ENCODE results near the gene CPLANE2.
A peak's percentile ranks its signal among the peaks of the same experiment; 100 is the strongest.

The CPLANE2 gene

GRCh38 chr1:16243936-16244649, 7.1 kb upstream of the CPLANE2 start:
- TF ChIP-seq, protein P1, sequence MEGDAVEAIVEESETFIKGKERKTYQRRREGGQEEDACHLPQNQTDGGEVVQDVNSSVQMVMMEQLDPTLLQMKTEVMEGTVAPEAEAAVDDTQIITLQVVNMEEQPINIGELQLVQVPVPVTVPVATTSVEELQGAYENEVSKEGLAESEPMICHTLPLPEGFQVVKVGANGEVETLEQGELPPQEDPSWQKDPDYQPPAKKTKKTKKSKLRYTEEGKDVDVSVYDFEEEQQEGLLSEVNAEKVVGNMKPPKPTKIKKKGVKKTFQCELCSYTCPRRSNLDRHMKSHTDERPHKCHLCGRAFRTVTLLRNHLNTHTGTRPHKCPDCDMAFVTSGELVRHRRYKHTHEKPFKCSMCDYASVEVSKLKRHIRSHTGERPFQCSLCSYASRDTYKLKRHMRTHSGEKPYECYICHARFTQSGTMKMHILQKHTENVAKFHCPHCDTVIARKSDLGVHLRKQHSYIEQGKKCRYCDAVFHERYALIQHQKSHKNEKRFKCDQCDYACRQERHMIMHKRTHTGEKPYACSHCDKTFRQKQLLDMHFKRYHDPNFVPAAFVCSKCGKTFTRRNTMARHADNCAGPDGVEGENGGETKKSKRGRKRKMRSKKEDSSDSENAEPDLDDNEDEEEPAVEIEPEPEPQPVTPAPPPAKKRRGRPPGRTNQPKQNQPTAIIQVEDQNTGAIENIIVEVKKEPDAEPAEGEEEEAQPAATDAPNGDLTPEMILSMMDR (IDR thresholded peaks at IDR 0.05; ENCODE audit: extremely low read depth, missing control alignments) = peak; percentile 76
- DNase-seq (ENCODE audit: low spot score) = peak; percentile 78

DNA sequence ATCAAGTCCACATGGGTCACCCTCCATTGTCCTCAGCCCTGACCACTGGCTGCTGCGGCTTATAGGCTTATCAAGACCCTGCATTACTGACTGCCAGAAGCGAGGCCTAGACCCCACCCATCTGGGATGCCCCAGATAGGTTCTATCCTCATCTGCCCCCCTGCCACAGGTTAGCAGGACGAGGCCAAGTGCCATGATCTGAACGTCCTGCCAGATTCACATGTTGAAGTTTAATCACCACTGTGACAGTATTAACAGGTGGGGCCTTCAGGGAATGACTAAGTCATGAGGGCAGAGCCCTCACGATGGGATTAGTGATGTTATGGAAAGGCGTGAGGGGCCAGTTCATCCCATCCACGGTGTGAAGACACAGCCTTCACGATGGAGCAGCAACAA, 6.2 kb upstream of the CPLANE2 start:
- DNase-seq (ENCODE audit: low spot score) = no peak
- TF ChIP-seq, protein P1 (IDR thresholded peaks at IDR 0.05; ENCODE audit: extremely low read depth, missing control alignments) = no peak

DNA sequence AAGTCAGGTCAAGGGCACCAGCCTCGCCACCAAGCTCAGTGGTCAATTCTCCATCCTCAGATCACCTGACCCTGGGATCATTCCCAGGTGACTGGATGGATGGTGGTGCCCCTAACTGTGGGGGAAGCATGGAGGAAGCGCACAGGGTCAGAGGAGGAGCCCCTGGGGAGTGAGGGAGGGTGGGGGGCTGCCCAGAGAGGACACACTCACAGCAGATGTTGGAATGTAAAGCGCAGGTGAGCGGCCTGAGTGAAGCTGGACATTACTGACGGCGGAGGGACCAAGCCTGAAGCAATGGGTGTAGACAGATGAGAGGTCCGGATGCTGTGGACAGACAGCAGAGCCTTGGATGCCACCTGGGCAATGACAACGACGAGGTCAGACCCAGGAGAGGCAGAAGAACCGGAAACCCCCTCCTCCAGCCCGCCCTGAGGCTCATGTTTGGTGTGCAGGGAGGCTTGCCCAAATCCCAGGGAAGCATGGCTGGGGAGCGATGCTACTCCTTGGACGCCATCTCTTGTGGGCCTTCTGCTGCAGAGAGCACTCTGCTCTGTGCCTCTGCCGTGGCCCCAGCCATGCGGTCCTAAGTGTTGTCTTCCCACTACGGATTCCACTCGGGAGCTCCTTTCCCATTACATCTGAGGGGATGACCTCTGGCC, 5.7 kb upstream of the CPLANE2 start:
- TF ChIP-seq, protein P1 (IDR thresholded peaks at IDR 0.05; ENCODE audit: extremely low read depth, missing control alignments) = no peak
- no peak for DNase-seq (ENCODE audit: low spot score)

GRCh38 chr1:16241221-16241708, 4.3 kb upstream of the CPLANE2 start:
- TF ChIP-seq, protein P1 (IDR thresholded peaks at IDR 0.05; ENCODE audit: extremely low read depth, missing control alignments) = no peak
- DNase-seq (ENCODE audit: low spot score) = no peak

GRCh38 chr1:16239972-16240491, 3.0 kb upstream of the CPLANE2 start:
- TF ChIP-seq, protein P1 (IDR thresholded peaks at IDR 0.05; ENCODE audit: extremely low read depth, missing control alignments) = no peak
- DNase-seq (ENCODE audit: low spot score) = no peak

DNA sequence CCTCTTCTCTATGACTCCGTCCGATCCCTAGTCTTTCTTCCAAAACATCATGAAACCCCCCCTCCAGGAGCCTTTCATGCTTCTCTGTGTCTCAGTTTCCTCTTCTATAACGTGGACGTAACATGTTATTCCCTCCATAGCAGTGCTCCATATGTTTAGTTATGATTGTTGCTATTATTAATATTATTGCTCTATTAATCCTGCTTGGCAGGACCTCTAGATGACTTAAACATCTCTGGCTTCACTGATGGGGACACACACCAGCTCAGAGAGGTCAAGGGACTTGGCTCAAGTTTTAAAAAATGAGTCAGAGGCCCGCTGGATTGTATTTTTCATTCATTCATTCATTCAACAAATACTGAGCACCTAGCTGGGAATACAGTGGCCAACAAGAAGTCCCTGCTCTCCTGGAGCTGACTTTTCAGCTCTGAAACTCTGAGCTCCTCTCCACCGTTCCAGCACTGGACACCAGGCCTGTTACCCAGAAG, 404 bp upstream of the CPLANE2 start:
- TF ChIP-seq, protein P1 (IDR thresholded peaks at IDR 0.05; ENCODE audit: extremely low read depth, missing control alignments) = no peak

GRCh38 chr1:16235944-16236510, 956 bp downstream of the CPLANE2 start:
- peak; percentile 72 for DNase-seq (ENCODE audit: low spot score)
- TF ChIP-seq, protein P1 (IDR thresholded peaks at IDR 0.05; ENCODE audit: extremely low read depth, missing control alignments) = no peak

More for the DNA sequence above, 404 bp upstream of the CPLANE2 start:
- DNase-seq (ENCODE audit: low spot score) = peak; percentile 8
